ENCODE results near the gene TMEM53.
"Not testable (repeated sequence)": the region's sequence is repeated elsewhere in the genome, so short reads cannot be mapped to it uniquely, and the experiment has no call there.

TMEM53 gene

GRCh38 chr1:44672254-44672955 lies 1.9 kb downstream of the TMEM53 start:
- no peak for DNase-seq (ENCODE audit: low spot score)

GRCh38 chr1:44670751-44671640 lies 3.3 kb downstream of the TMEM53 start:
- no peak for DNase-seq (ENCODE audit: low spot score)

GRCh38 chr1:44666719-44667118 lies 7.6 kb downstream of the TMEM53 start:
- DNase-seq (ENCODE audit: low spot score) = not testable (repeated sequence)

- DNase-seq (ENCODE audit: low spot score) = no peak
Observed at GRCh38 chr1:44664730-44665370, 9.4 kb downstream of the TMEM53 start.

GRCh38 chr1:44663417-44663816 lies 10.9 kb downstream of the TMEM53 start:
- DNase-seq (ENCODE audit: low spot score) = no peak

GRCh38 chr1:44662683-44663030 lies 11.6 kb downstream of the TMEM53 start:
- no peak for DNase-seq (ENCODE audit: low spot score)

GRCh38 chr1:44661781-44662682 lies 12.2 kb downstream of the TMEM53 start:
- no peak for DNase-seq (ENCODE audit: low spot score)

GRCh38 chr1:44660176-44660575 lies 14.1 kb downstream of the TMEM53 start:
- no peak for DNase-seq (ENCODE audit: low spot score)

GRCh38 chr1:44659566-44659965 lies 14.7 kb downstream of the TMEM53 start:
- no peak for DNase-seq (ENCODE audit: low spot score)

- DNase-seq (ENCODE audit: low spot score) = peak; percentile 37
Observed at GRCh38 chr1:44655609-44656008, 18.7 kb downstream of the TMEM53 start.

- no peak for DNase-seq (ENCODE audit: low spot score)
Observed at GRCh38 chr1:44654621-44655187, 19.6 kb downstream of the TMEM53 start.

- no peak for DNase-seq (ENCODE audit: low spot score)
Observed at GRCh38 chr1:44653107-44653964, 20.9 kb downstream of the TMEM53 start.

GRCh38 chr1:44652445-44653106 lies 21.7 kb downstream of the TMEM53 start:
- DNase-seq (ENCODE audit: low spot score) = peak; percentile 62

- no peak for DNase-seq (ENCODE audit: low spot score)
Observed at GRCh38 chr1:44651069-44651468, 23.2 kb downstream of the TMEM53 start.

- DNase-seq (ENCODE audit: low spot score) = no peak
Observed at GRCh38 chr1:44650159-44650831, 24.0 kb downstream of the TMEM53 start.

- DNase-seq (ENCODE audit: low spot score) = no peak
Observed at GRCh38 chr1:44649788-44650158, 24.5 kb downstream of the TMEM53 start.

GRCh38 chr1:44648529-44649250 lies 25.6 kb downstream of the TMEM53 start:
- no peak for DNase-seq (ENCODE audit: low spot score)

GRCh38 chr1:44647896-44648295 lies 26.4 kb downstream of the TMEM53 start:
- no peak for DNase-seq (ENCODE audit: low spot score)
